Upper lobe of left lung (tissue), 6 donors: ENCODE data around the gene CYP2A13. TPM values are rescaled to one million over a fixed set of nuclear protein-coding genes. Genes with fewer than 3 reads are reported as not detected.
"Not testable (repeated sequence)": the region's sequence is repeated elsewhere in the genome, so short reads cannot be mapped to it uniquely, and the experiment has no call there.

Source experiments
- ATAC-seq, 2 donors: fragments of 200-7000 bp; cut with Tn5 transposase; one replicate each; pipeline ENCODE4 v1.9.1; 2022; ENCODE audit warnings: mild to moderate bottlenecking in 2 of 2, moderate library complexity in 2 of 2; ENCODE audit not compliant: low FRiP score in 2 of 2
- DNase-seq, 2 donors: peaks; one replicate each; pipeline ENCODE4 v3.0.0-alpha.2; 2019 to 2020
- H3K27ac ChIP-seq, 4 donors: fragments of 200-600 bp; sonication (generic); one replicate each; pipeline ENCODE4 v1.5.1; 2016 to 2019
- H3K27me3 ChIP-seq, 4 donors: fragments of 200-600 bp; sonication (generic); one replicate each; pipeline ENCODE4 v1.5.1; 2017 to 2019
- H3K36me3 ChIP-seq, 4 donors: fragments of 200-600 bp; sonication (generic); one replicate each; pipeline ENCODE4 v1.5.1; 2016 to 2019
- H3K4me1 ChIP-seq, 4 donors: fragments of 200-600 bp; sonication (generic); one replicate each; pipeline ENCODE4 v1.5.1; 2018 to 2019
- H3K4me3 ChIP-seq, 4 donors: fragments of 200-600 bp; sonication (generic); one replicate each; pipeline ENCODE4 v1.5.1; 2017 to 2019; ENCODE audit warnings: mild to moderate bottlenecking in 2 of 4, moderate library complexity in 1 of 4
- H3K9me3 ChIP-seq, 4 donors: fragments of 200-600 bp; sonication (generic); one replicate each; pipeline ENCODE4 v1.5.1; 2018 to 2019
- EP300 ChIP-seq, 4 donors: sonication (generic); formaldehyde crosslinking; IDR thresholded peaks; one replicate each; pipeline ENCODE4 v1.5.1; 2017; ENCODE audit warnings: antibody characterized with exemption in 4 of 4, control low read depth in 2 of 4
- POLR2A ChIP-seq, 4 donors: fragments of 450-650 bp; IDR thresholded peaks; one replicate each; pipeline ENCODE4 v1.5.1; 2016 to 2017; ENCODE audit warnings: antibody characterized with exemption in 4 of 4, mild to moderate bottlenecking in 2 of 4
- POLR2AphosphoS5 ChIP-seq, 2 donors: sonication (generic); formaldehyde crosslinking; IDR thresholded peaks; one replicate each; pipeline ENCODE4 v1.5.1; 2017; ENCODE audit warnings: antibody characterized with exemption in 2 of 2
- WGBS, 2 donors: methylation state at CpG; one replicate each; pipeline ENCODE4 v1.1.5; 2017 to 2018; 5-methylcytosine and 5-hydroxymethylcytosine counted together
- total RNA-seq, 6 donors: library from RNA; depleted of rRNA in 4 of 6; stranded (reverse); fragments of >200 nt in 4 of 6; gene quantifications; one replicate each; pipeline versions ENCODE4 v1.1.0 to v1.2.1, GENCODE V29; 2016 to 2021
- TF ChIP-seq, protein P1 (sequence below), 6 experiments: fragments of 450-650 bp in 4 of 6; fragments of 200-600 bp in 2 of 6; sonication (generic) in 2 of 6; IDR thresholded peaks; one replicate each; pipeline ENCODE4 v1.5.1; 2016 to 2019; ENCODE audit warnings: antibody characterized with exemption in 6 of 6
- donor health status: DM: no; HTN: no; CAD: no; lungs with moderate emphysema.
- donor health status: DM: no; HTN: yes; CAD: no; lungs with severe emphysema.

CYP2A13 gene
- total RNA-seq, 6 donors from 2014 or later, result 1.3 to 2.8 TPM; not detected in 4

DNA sequence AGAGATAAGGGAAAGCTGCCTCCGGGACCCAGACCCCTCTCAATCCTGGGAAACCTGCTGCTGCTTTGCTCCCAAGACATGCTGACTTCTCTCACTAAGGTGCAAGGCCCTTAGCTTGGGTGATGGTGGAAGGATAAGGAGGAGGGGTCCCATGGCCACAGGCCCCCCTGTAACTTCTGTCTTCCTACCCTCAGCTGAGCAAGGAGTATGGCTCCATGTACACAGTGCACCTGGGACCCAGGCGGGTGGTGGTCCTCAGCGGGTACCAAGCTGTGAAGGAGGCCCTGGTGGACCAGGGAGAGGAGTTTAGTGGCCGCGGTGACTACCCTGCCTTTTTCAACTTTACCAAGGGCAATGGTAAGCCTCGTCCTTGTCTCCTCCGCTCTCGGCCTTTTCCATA, 28.0 kb downstream of the CYP2A13 start:
- ATAC-seq (no peak), DNase-seq (no peak)
- H3K4me1 ChIP-seq, result no peaks in the 10 kb centered on the region
- H3K27me3 ChIP-seq, result no peaks in the 10 kb centered on the region
- no peak for TF ChIP-seq POLR2A (IDR thresholded peaks at IDR 0.05)
- TF ChIP-seq POLR2AphosphoS5 (IDR thresholded peaks at IDR 0.05), result no peak
- no peak for TF ChIP-seq EP300 (IDR thresholded peaks at IDR 0.05)
- TF ChIP-seq, protein P1, sequence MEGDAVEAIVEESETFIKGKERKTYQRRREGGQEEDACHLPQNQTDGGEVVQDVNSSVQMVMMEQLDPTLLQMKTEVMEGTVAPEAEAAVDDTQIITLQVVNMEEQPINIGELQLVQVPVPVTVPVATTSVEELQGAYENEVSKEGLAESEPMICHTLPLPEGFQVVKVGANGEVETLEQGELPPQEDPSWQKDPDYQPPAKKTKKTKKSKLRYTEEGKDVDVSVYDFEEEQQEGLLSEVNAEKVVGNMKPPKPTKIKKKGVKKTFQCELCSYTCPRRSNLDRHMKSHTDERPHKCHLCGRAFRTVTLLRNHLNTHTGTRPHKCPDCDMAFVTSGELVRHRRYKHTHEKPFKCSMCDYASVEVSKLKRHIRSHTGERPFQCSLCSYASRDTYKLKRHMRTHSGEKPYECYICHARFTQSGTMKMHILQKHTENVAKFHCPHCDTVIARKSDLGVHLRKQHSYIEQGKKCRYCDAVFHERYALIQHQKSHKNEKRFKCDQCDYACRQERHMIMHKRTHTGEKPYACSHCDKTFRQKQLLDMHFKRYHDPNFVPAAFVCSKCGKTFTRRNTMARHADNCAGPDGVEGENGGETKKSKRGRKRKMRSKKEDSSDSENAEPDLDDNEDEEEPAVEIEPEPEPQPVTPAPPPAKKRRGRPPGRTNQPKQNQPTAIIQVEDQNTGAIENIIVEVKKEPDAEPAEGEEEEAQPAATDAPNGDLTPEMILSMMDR (IDR thresholded peaks at IDR 0.05), result no peak
- no peaks in the 10 kb centered on the region for H3K9me3 ChIP-seq
- no peaks in the 10 kb centered on the region for H3K36me3 ChIP-seq
- WGBS, 2 donors, result 76 to 80% methylated on average over 8 of the region's 8 CpGs
- H3K4me3 ChIP-seq, result no peak overlapping the region
- H3K27ac ChIP-seq, result no peak overlapping the region

DNA sequence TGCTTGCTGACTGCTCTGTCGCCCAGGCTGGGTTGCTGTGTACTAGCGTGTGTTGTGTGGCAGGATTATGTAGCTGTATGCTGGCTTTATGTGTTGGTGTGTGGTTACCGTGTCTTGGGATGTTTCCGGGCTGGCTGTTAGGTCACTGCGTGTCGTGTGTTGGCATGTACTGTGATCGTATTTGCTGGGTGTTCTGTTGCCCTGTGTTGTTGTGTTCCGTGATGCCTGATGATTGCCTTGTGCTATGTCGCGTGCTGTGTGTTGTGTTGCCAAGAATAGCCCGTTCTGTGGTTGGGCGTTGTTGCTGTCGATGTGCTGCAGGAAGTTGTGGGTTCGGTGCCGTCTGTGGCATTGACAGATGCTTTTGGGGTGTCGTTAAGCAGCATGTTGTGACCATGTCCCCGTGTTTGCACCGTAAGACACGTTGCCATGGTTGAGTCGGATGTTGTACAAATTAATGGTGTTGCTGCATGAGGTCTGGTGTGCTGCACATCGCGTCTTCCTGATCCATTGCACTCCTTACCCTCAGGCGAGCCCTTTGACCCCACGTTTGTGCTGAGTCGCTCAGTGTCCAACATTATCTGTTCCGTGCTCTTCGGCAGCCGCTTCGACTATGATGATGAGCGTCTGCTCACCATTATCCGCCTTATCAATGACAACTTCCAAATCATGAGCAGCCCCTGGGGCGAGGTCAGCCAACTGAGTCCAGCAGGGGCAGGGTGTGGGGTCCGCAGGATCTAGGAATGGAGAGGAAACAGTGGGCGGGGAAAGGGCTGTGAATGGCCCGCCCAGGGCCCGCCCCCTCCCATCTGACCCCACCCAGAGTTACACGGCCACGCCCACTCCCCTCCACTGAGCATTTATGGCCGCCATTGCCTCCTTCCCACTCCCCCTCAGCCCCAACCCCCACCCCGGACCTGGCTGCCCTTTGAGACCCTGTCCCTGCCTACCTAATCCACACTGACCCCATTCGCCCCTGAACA, 33.0 kb downstream of the CYP2A13 start:
- H3K27ac ChIP-seq, ATAC-seq, H3K9me3 ChIP-seq, H3K4me1 ChIP-seq, H3K4me3 ChIP-seq, H3K36me3 ChIP-seq, H3K27me3 ChIP-seq: not testable (repeated sequence)
- DNase-seq, result peak in 1 of 2 donors; percentile 43
- peak in 1 of 4 donors; percentile 56 for TF ChIP-seq EP300 (IDR thresholded peaks at IDR 0.05)
- TF ChIP-seq POLR2A (IDR thresholded peaks at IDR 0.05), result peak in 1 of 4 donors; percentile 15
- TF ChIP-seq POLR2AphosphoS5 (IDR thresholded peaks at IDR 0.05), result peak in 1 of 2 donors; percentile 46
- WGBS, 2 donors, result 74 to 76% methylated on average over 32 to 34 of the region's 41 CpGs

DNA sequence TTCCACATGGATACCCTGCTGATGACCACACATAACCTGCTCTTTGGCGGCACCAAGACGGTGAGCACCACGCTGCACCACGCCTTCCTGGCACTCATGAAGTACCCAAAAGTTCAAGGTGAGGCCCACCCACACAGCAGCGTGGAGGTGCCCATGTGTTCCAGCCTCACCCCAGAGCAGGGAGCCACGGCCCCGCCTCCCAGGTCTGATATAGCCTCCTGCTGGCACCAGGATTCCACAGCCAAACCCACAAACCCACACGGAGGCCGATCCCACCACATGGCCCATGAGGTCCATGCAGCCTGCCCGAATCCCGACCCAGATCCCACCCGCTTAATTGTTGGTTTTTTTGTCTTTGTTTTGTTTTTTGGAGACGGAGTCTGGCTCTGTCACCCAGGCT, 34.6 kb downstream of the CYP2A13 start:
- 91 to 94% methylated on average over 10 to 13 of the region's 13 CpGs for WGBS, 2 donors
- peak in 1 of 2 donors; percentile 41 for DNase-seq
- H3K4me1 ChIP-seq, H3K27ac ChIP-seq, H3K9me3 ChIP-seq, H3K36me3 ChIP-seq, H3K4me3 ChIP-seq, H3K27me3 ChIP-seq, ATAC-seq: not testable (repeated sequence)

DNA sequence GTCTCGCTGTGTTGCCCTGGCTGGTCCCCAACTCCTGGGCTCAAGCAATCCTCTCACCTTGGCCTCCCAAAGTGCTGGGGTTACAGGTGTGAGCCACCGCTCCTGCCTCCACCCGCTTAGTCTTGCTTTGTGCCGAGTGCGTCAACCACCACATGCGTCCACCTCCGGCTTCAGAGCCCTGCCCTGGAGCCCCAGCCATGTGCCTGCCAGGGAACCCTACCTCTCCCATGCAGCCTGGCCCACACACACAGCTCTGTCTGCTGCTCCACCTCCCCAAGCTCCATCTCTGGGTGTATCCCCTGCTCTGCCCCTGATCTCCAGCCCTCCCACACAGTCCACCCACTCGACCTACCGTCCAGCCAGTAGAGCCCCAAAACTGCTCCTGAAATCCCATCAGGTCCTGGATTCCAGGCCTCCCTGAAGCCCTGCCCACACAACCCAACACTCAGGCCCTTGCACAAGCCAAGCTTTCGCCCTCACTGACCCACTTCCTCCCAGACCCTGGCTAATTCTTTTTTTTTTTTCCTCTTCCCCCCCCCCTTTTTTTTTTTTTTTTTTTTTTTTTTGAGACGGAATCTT, 35.6 kb downstream of the CYP2A13 start:
- Histone ChIP-seq H3K4me1 (peaks cover 3 to 9% (median 6%) of the 10 kb centered on the region in 4 donors), H3K36me3 (no peaks in the 10 kb centered on the region), H3K27me3 (no peaks in the 10 kb centered on the region), H3K27ac (no peak overlapping the region), H3K4me3 (no peak overlapping the region), H3K9me3 (no peaks in the 10 kb centered on the region)
- DNase-seq (peak in 1 of 2 donors; percentile 36), ATAC-seq (no peak)
- TF ChIP-seq POLR2AphosphoS5 (IDR thresholded peaks at IDR 0.05) (no peak), POLR2A (IDR thresholded peaks at IDR 0.05) (no peak), EP300 (IDR thresholded peaks at IDR 0.05) (no peak)
- TF ChIP-seq, protein P1 (IDR thresholded peaks at IDR 0.05), result no peak
- WGBS, 2 donors, result 80 to 93% methylated on average over 10 to 11 of the region's 11 CpGs

DNA sequence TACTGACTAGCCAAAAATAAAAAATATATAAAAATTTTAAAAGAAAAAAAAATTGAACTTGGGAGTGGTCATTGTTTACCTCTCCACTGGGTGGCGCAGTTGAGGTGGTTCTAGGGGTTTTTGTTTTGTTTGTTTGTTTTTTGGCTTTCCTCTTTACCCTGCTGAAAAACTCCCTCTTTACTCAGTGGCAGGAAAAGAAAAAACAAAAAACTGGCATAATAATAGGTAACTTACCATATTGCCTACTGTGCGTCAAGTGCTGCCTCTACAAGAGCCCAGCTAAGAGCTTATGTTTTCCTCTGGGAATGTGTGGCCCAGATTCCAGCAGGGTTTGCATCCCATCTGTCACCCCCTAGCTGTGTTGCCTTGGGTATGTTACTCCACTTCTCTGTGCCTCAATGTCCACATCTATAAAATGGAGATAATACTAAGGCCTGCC, 38.5 kb downstream of the CYP2A13 start:
- H3K4me1 ChIP-seq, ATAC-seq, H3K4me3 ChIP-seq, DNase-seq, H3K27me3 ChIP-seq, H3K9me3 ChIP-seq, H3K27ac ChIP-seq, H3K36me3 ChIP-seq: not testable (repeated sequence)
- TF ChIP-seq, protein P1 (IDR thresholded peaks at IDR 0.05), result peak in 5 of 6 experiments; percentile 20 to 78 (median 38)
- 38 to 45% methylated on average over 2 of the region's 2 CpGs for WGBS, 2 donors

DNA sequence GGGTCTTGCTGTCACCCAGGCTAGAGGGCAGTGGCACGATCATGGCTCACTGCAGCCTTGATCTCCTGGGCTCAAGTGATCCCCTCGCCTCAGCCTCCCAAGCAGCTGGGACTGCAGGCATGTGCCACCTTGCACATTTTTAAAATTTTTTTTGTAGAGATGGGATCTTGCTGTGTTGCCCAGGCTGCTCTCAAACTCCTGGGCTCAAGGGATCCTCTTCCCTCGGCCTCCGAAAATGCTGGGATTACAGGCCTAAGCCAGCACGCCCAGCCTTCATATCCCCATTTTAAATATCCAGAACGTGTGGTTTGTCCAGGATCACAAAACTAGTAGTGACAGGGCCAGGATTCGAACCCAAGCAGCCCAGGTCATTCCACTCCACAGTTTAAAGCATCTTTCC, 39.1 kb downstream of the CYP2A13 start:
- not testable (repeated sequence) for ATAC-seq, DNase-seq, H3K9me3 ChIP-seq, H3K36me3 ChIP-seq, H3K4me3 ChIP-seq, H3K27ac ChIP-seq, H3K4me1 ChIP-seq, H3K27me3 ChIP-seq
- WGBS, 2 donors, result 78 to 86% methylated on average over 7 of the region's 7 CpGs
